GM20000 (cell line): ENCODE results near the gene LIME1.
"Not testable (repeated sequence)": the region's sequence is repeated elsewhere in the genome, so short reads cannot be mapped to it uniquely, and the experiment has no call there.

Experiments used
- DNase-seq: peaks from one replicate; pipeline ENCODE4 v3.0.0; 2012; ENCODE audit warnings: low spot score
- TF ChIP-seq, protein P1 (sequence below): IDR thresholded peaks from 2 replicates; pipeline ENCODE4 v1.5.1; 2012; ENCODE audit warnings: mild to moderate bottlenecking, control low read depth; ENCODE audit errors: extremely low read depth, missing control alignments

Gene LIME1

DNA sequence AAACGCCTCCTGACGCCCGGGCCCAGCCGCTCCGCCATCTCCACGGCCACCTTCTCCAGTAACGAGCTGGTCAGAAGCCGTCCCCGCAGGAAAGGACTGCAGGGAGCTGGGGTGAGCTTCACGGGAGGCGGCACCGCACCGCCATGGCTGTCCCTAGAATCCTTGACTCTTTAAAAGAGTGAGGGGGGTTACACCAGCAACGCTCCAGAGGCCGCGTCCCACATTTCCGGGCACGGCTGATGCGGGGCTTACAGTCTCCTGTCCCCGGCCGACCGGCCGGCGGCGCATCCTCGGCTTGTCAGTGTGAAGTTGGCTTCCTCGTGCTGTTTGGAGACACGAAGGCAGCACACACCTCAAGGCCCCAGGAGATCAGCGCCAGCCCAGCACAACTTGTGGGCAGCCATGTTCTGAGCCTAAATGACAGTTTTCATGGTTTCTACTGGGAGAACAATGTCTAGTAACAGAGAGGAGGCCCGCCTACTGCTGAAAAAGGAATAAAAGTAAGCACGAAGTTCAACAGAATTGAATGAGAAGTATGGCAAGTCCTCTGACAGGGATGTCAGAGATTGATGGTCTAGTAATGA lies 33.5 kb downstream of the LIME1 start:
- TF ChIP-seq, protein P1, sequence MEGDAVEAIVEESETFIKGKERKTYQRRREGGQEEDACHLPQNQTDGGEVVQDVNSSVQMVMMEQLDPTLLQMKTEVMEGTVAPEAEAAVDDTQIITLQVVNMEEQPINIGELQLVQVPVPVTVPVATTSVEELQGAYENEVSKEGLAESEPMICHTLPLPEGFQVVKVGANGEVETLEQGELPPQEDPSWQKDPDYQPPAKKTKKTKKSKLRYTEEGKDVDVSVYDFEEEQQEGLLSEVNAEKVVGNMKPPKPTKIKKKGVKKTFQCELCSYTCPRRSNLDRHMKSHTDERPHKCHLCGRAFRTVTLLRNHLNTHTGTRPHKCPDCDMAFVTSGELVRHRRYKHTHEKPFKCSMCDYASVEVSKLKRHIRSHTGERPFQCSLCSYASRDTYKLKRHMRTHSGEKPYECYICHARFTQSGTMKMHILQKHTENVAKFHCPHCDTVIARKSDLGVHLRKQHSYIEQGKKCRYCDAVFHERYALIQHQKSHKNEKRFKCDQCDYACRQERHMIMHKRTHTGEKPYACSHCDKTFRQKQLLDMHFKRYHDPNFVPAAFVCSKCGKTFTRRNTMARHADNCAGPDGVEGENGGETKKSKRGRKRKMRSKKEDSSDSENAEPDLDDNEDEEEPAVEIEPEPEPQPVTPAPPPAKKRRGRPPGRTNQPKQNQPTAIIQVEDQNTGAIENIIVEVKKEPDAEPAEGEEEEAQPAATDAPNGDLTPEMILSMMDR: no peak
- no peak for DNase-seq

DNA sequence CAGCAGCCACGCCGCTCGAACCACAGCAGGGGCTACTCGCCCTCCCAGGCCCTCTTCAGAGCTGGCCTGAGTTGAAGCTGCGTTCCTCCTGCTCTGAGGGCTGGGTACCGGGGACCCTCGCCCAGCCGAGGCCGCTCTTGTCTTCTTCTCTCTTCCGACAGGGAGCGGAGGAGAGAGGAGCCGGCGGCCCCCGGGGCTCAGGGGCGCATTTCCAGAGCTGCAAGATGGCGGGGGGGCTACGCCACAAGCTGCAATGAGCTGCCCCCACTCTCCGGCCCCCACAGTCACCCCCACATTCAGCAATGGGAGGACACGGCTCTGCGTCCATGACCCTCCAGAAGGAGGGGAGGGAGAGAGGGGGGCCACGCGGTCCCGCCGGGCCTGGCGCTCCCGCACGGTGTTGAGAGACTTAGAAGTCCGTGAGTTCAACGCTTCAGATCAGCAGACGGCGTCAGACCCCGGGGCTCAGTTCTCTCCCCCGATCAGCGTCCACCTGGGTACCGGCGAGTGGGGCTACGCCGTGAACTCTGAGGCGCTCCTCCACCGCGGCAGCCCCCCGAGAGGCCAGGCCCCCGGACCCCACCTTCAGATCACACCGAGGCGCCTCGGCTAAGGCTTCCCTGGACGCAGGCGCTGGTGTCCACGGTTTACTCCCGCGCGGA lies 34.7 kb downstream of the LIME1 start:
- DNase-seq: no peak
- TF ChIP-seq, protein P1: no peak

DNA sequence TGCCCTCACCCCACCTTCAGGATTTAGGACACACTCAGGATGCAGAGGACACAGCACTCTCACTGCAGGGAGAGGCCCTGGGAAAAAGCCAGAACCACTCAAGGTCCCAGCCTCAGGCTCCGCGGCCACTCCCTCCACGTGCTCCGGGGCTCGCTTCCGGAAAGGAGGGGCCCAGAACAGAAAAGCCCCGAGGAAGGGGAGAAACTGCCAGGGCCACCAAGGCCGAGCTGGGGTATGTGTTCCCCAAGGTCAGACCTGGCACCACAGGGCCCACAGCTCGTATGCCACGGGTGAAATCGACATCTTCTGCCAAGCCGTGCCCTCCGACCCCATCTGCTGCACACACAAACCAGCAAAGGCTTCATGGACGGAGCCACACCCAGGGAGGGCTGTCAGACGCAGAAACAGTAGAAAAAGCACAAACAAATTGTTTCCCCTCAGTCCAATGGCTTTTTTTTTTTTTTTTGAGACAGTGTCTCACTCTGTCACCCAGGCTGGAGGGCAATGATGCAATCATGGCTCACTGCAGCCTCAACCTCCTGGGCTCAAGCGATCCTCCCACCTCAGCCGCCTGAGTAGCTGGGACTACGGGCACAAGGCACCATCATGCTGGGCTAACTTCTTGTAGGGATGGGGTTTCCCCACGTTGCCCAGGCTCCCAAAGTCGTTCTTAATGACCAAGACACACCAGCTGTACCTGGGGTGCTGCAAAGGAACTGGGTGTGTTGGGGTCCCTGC lies 36.5 kb downstream of the LIME1 start:
- DNase-seq: no peak

DNA sequence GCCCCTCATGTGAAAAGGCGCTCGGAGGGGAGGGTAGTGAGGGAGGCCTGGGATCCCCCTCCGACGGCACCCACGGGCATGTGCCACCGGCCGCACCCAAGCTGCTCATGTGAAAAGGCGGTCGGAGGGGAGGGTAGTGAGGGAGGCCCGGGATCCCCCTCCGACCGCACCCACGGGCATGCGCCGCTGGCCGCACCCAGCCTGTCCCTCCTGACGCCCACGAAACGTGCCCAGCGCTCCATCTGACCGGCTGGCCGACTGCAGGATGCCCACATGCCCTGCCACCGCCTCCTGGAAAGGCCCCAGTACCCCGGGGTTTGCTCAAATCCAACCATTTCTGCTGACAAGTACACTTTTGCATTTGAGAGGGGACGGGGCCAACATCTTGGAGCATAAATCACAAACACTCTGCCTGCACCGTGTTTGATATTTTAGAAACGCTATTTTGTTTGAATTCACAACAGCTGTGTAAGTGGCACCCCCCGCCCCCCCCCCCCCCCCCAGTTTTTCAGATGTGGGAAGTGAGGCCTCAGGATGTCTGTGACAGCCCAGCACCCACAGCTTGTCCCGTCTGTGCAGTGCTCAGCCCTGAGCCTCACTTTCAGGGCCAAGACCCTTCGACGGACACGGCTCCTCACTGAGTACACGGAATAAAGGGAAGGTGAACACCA lies 37.2 kb downstream of the LIME1 start:
- TF ChIP-seq, protein P1: no peak
- DNase-seq: no peak

More for the DNA sequence above, 36.5 kb downstream of the LIME1 start:
- TF ChIP-seq, protein P1: no peak

DNA sequence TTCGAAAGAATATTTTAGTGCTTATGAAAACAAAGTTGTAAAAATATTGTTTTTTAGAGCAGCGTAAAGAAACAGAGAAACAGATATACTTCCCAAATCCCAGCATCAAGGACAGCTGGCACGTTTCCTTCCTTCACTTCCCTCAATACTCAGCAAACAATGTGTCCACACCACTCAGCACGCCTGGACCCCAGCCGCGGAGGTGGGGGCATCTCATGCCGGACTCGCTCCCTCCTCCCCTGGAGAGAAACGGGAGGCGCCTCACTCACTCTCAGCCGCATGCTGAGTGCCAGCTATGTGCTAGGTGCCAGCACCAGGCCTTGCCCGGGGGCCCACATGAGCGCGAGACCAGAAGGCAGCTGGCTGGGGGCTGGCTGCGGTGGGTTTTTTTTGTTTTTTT lies 37.8 kb downstream of the LIME1 start:
- TF ChIP-seq, protein P1: no peak
- no peak for DNase-seq

DNA sequence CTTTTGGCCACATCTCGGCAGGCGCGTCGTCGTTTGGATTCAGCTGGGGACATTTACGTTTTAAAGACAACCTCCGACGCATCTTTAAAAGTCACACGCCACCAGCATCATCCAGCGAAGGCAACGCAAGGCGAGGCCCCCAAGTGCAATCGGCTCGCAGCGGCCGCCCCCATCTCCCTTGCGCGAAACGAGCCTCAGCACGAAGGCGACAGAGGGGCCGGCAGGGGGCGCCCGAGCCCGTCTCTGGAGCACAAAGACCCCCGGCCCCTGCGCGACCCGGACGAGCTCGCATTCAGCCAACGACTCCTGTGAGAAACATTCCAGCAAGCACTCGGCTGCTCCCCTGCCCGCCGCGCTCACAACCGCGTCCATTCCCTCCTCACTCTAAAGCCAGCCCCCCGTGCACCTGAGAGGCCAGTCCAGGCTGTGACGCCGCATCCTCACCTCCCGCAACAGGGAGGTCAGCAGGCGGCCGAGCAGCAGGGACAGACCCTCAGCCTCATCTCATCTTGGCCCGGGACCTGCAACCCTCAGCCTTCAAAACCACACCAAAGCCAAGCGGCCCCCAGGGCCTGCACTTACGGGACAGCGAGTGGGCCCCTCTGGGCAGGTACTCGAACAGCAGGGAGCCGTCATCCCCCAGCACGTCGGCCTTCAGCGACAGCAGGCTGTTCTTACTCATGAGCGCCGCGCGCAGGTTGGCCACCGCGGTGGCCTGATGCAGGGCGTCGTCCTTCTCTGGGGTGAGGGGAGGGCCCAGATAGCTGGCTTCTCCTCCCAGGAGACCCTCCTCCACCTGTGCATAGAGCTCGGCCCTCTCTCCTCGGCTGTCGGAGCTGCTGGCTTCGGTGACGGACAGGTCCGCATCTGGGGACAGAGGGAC lies 38.9 kb downstream of the LIME1 start:
- TF ChIP-seq, protein P1: no peak
- no peak for DNase-seq

DNA sequence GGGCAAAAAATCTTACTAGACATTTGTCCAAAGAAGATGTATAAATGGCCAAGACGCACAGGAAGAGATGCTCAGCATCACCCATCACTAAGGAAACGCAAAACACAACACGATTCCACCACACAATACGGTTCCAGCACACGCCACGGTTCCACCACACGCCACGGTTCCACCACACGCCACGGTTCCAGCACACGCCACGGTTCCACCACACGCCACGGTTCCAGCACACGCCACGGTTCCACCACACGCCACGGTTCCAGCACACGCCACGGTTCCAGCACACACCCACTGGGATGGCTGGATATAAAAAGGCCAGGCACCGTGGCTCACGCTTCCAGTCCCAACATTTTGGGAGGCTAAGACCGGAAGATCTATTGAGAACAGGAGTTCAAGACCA lies 40.4 kb downstream of the LIME1 start:
- DNase-seq: not testable (repeated sequence)
